Measurements from ENCODE around the gene ARHGAP5.
A peak's percentile ranks its signal among the peaks of the same experiment; 100 is the strongest.

The ARHGAP5 gene

DNA sequence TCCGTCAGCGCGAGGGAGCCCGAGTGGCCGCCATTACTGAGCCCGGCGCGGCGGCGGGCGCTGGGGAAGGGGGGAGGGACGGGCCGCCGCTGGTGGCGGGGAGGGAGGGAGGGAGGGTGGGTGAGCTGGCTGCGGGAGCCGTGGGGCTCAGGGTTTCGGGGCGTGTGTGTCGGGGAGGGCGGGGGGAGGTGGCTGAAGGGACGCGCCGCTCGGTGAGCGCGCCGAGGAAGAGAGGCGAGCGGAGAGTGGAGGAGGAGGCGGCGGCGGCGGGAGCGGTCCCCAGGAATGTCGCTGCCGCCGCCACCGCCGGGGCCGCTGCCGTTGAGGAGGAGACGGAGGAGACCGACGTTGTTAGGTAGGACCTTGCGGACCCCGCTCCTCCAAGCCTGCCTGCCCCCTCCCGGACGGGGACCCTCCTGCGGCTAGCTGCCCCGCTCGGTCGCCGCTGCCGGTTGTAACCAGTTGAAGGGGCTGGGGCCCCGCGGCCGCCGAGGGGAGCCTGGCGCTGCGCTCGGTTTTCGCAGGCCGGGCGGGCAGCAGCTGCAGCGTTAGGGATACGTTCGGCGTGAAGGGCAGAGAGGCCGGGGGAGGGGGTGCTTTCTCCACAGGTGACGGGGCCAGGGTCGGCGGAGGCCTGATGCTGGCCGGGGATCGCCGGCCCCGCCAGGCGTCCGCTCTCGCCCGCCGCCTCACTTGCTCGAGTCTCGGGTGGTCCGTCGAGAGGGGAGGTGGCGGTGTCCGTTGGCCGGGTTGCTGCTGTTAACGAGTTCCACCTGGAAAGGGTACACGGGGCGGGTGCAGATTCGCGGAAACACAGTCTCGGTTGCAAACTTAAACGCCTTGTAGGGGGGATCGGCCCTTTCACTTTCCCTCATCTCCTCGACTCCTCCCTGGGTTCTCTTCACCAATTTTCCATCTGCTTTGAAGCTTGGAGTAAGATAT is at the start of gene ARHGAP5:
Gene ARHGAP5 (plus strand): TSS at position 224 of the 942 bp plus-strand sequence. CDS start 13,366 bp downstream, outside the sequence.
- peak; percentile 80 to 94 (median 88) for DNase-seq

DNA sequence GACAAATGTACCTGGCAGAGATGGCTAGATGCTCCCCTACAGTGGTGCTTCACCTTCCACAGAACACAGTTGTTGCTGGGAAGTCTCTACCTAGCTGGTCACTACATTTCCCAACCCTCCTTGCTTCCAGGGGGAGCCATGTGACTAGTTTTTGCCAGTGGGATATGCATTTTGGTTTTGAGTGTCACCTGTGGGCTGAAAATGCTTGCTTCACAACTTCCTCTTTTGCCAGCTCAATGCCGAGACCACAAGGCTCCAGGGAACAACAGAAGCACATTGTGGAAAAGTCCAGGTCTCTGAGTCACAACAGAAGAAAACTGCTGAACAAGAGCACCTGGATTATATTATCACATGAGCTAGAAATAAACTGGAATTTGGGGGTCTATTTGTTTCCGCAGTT is 48.5 kb upstream of the ARHGAP5 start:
- no peak for DNase-seq

GRCh38 chr14:32033543-32033942 is 43.6 kb upstream of the ARHGAP5 start:
- DNase-seq: no peak

- DNase-seq: peak; percentile 52 to 94 (median 68)
Observed at GRCh38 chr14:32038876-32039275, 38.2 kb upstream of the ARHGAP5 start.

- peak in 2 of 3 experiments; percentile 25 to 71 for DNase-seq
Observed at GRCh38 chr14:32039401-32040030, 37.6 kb upstream of the ARHGAP5 start.

DNA sequence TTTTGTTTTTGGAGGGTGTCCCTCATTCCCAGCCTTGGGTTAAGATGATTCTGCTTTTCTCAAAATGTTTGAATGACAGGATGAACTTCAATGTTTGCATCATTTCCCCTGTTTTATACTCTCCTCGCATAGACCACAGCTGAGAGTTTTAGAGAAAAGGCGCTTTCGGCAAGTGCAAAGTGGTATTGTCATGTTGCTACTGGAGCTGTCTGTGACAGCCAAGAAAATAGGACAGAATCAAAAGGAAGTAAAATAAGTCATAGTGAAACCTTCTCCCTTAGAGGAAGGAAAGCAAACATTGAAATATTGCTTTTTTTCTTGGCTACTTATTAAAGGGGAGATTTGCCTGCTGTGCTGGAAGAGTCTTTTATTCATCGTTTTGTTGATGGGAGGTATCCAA is 33.5 kb upstream of the ARHGAP5 start:
- DNase-seq: peak in 1 of 3 experiments; percentile 29

- DNase-seq: peak in 2 of 3 experiments; percentile 26 to 77
Observed at GRCh38 chr14:32044454-32044853, 32.6 kb upstream of the ARHGAP5 start.

- DNase-seq: no peak
Observed at GRCh38 chr14:32047791-32048190, 29.3 kb upstream of the ARHGAP5 start.

GRCh38 chr14:32049361-32050088 is 27.6 kb upstream of the ARHGAP5 start:
- DNase-seq: peak in 2 of 3 experiments; percentile 4 to 45

- DNase-seq: peak in 1 of 3 experiments; percentile 13
Observed at GRCh38 chr14:32050878-32051277, 26.2 kb upstream of the ARHGAP5 start.

DNA sequence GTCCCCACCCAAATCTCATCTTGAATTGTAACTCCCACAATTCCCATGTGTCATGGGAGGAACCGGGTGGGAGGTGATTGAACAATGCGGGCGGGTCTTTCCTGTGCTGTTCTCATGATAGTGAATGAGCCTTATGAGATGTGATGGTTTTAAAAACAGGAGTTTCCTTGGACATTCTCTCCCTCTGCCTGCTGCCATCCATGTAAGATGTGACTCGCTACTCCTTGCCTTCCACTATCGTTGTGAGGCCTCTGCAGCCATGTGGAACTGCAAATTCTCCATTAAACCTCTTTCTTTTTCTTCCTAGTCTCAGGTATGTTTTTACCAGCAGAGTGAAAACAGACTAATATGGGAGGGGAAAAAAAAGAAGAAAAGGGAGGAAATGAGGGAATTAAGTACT is 22.6 kb upstream of the ARHGAP5 start:
- DNase-seq: no peak

DNA sequence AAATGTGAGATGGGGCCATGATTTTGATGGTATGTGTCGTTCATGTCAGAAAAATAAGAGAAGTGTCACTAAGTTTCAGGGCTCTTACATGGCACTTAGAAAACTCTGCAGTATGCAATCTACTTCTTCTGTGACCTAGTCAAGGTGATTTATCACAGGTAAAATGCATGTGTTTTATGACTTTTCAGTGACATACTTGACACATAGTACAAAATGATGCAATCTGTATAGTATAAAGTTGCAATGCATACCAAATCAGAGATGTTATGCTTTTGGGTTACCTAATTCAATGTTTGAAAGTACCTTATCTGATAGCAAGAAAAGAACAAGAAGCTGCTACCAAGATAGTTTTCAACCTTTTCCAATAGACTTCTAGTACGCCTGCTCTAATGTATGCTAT is 21.9 kb upstream of the ARHGAP5 start:
- no peak for DNase-seq

DNA sequence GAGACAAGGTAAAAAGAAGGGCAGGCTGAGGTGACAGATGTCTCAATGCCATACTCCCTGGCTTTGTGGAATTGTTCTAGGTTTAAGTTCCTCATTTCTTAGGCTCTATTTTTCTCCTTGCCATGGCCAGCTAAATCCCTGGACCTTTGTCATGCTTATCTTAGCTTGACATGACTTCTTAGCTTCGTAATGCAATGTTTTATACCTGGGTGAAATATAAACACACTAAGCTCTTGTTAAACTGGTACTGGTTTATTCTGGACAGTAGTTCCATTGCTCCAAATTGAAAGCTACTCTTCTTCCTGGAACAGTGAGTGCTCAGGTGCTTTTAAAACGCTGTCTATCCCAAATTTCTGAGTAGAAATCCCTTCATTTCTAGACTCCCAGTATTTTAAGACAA is 17.4 kb upstream of the ARHGAP5 start:
- no peak for DNase-seq

DNA sequence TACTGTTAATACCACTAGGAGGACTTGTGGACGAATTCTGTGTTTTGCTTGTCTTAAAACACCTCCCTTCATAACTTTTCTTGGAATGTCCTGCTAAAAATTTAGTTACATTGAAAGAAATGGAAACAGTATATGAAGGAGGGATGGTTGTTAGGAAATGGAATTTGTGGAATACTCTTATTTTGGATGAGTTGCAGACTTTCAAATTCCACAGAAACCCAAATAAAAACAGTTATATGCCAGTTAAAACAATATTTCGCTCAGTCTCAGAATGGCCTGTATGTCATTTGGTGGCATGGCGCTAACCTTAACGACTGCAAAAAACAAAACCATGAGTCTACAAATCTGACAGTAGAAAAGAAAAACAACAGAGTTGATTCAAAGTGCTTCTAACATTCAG is 12.2 kb upstream of the ARHGAP5 start:
- no peak for DNase-seq

- DNase-seq: no peak
Observed at GRCh38 chr14:32068708-32069107, 8.4 kb upstream of the ARHGAP5 start.

DNA sequence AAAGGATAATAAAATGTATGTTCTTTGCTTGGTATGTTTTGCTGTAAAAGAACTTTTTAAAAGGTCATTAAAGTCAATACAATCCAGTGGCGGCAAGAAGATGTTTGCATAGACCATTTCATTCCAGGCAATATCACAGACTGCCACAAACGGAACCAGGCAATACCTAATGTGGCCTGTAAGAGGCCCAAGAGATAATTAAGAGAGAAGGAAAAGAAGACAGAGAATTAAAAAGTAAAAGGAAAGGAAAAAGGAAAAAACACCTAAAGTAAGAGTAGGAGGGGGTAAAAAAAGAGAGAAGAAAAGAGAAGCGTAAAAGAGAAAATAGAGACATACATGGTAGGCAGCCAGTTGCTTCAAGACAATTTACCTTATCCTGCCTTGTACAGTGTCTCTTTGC is 6.8 kb upstream of the ARHGAP5 start:
- no peak for DNase-seq

- DNase-seq: no peak
Observed at GRCh38 chr14:32072676-32073075, 4.4 kb upstream of the ARHGAP5 start.

- DNase-seq: peak; percentile 77 to 92 (median 87)
Observed at GRCh38 chr14:32073537-32074189, 3.4 kb upstream of the ARHGAP5 start.

DNA sequence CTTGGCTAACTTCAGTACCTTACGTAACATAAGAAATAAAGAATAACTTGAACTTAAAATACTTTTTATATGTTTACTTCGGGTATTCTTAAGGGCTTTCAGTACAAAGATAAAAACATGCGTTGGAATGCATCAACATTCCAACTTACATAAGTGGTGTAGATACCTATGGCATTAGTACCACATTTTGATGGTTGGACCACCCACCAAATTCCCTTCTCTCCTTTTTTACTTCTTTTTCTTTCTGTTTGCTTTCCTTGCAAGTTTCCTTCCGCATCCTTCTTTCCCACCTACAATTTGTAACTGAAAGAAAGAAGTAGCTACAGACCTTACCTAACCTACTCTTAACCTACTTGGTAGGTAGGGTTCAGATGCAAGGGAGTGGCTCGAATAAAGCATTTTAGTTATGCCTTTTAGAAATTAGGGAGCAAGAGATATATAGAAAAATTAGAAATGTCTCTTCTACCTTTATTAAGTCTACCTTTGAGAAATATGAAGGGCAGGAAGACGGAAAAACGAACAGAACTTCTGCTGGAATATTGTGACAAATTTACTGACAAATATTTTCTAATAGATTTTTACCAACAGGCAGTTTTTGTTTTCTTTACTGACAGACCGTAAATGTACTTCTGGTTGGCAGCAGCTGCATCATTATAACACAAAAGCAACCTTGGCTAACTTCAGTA is 2.1 kb upstream of the ARHGAP5 start:
- no peak for DNase-seq

DNA sequence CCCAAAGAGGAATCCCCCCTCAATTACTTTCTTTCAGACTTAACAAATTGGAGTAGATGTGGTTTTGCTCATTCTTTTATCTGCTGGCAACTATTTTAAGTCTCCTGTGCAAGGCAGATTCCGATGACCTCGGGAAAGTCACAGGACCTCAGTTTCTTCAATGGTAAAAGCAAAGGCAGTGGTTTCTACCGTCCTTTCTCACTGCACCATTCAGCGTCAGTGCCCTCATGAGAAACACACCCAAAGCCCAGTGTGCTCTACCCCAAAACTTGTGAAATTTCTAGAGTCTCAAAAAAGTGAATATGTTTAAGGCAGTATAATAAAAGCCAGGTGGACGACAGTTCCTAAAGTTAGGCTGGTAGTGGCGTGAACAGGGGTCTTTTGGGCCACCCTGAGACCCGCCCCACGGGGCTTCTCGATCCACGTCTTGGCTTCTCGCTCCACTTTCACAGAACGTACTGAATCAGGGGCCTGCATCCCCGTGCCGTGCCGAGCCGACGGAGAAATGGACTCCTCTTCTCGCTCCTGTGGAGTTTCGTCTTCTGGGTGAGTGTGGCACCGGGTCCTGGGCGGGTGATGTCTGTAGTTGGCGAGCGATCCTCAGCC is 1.3 kb upstream of the ARHGAP5 start:
- peak in 1 of 3 experiments; percentile 76 for DNase-seq

DNA sequence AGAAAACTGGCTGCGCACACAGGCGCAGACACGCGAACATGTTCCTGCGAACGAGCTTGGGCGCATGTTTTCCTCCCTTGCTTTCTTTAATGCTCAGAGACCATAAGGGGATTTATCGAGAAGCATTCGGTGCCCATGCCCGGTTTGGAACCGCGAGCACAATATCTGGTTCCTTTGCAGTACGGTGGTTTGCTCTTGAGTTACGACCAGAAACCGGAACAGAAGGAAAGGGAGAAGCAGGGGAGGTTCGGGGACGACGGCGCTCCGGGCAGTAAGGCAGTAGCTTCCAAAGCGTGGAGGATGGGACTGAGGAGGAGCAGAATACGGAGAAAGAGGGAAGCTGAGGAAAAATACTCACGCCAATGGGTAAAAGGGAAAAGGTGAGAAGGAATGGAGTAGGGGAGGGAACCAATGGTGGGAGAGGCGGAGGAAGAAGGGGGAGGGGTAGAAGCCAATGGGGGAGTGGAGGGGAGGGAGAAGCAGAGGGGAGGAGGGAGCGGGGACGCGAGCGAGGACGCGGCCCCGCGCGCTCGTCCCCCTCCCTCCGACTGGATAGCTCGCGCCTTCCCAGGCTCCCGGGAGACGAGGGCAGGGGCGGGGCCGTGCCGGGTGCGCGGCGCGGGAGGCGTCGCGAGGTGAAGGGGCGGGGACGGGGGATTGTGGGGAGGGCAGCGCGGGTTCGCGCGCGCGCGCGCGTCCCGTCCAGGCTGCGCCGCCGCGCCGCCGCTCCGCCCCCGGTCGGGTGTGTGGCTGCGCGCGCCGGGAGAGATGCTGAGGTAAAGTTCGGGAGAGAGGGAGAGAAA is 625 bp upstream of the ARHGAP5 start:
- peak; percentile 98 for DNase-seq

Measured in NCI-H1417 (cell line).